GM18508 (cell line): ENCODE data around the gene ERBB4.

Experiments used
- ATAC-seq: cut with Tn5 transposase; IDR thresholded peaks from one replicate; pipeline ENCODE4 v1.9.1; 2021; ENCODE audit warnings: moderate number of reproducible peaks; ENCODE audit not compliant: insufficient read depth, unreplicated experiment

Gene ERBB4

GRCh38 chr2:211349031-211349430 is 1189.6 kb downstream of the ERBB4 start:
- ATAC-seq: no peak

- no peak for ATAC-seq
Observed at GRCh38 chr2:211347328-211347727, 1191.3 kb downstream of the ERBB4 start.

- ATAC-seq: no peak
Observed at GRCh38 chr2:211344289-211344688, 1194.3 kb downstream of the ERBB4 start.

- no peak for ATAC-seq
Observed at GRCh38 chr2:211333377-211333776, 1205.2 kb downstream of the ERBB4 start.

- ATAC-seq: no peak
Observed at GRCh38 chr2:211331736-211332135, 1206.9 kb downstream of the ERBB4 start.

- ATAC-seq: no peak
Observed at GRCh38 chr2:211329882-211330281, 1208.7 kb downstream of the ERBB4 start.

- no peak for ATAC-seq
Observed at GRCh38 chr2:211329421-211329820, 1209.2 kb downstream of the ERBB4 start.

GRCh38 chr2:211328126-211328525 is 1210.5 kb downstream of the ERBB4 start:
- ATAC-seq: no peak
